Measurements from ENCODE around the gene NIT2. TPM values are rescaled to one million over a fixed set of nuclear protein-coding genes. Genes with fewer than 3 reads are reported as not detected.
"Not testable (repeated sequence)": the region's sequence is repeated elsewhere in the genome, so short reads cannot be mapped to it uniquely, and the experiment has no call there.

The NIT2 gene
- total RNA-seq, 4 donors from 2014 or later: 25.9 to 81.4 (median 32.1) TPM

DNA sequence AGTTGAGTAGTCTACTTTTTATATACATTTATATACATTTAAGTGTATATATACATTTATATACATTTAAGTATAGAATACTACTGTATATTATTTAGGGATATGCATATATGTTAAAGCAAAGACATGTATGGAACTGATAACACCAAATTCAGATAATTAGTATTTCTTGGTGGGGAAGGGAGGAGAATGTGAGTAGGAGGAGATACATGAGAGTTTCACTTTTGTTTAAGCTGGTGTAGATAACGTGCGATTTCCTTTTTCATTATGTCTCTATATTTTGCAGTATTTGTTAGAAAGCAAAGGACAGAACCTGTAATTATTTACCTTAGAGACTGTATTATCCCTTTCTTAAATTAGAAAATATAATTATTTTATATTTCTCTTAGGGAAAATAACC, 16.6 kb upstream of the NIT2 start:
- WGBS: 89% methylated on average over 2 of the region's 2 CpGs
- Histone ChIP-seq H3K27ac (no peak overlapping the region), H3K4me1 (no peaks in the 10 kb centered on the region), H3K36me3 (peaks cover 49% of the 10 kb centered on the region), H3K4me3 (no peak overlapping the region), H3K27me3 (no peaks in the 10 kb centered on the region), H3K9me3 (no peaks in the 10 kb centered on the region)
- no peak for DNase-seq (ENCODE audit: low spot score in 2 of 2)
- TF ChIP-seq POLR2A (IDR thresholded peaks at IDR 0.05) (no peak), POLR2AphosphoS5 (IDR thresholded peaks at IDR 0.05) (no peak), EP300 (IDR thresholded peaks at IDR 0.05) (no peak)
- TF ChIP-seq, protein P1, sequence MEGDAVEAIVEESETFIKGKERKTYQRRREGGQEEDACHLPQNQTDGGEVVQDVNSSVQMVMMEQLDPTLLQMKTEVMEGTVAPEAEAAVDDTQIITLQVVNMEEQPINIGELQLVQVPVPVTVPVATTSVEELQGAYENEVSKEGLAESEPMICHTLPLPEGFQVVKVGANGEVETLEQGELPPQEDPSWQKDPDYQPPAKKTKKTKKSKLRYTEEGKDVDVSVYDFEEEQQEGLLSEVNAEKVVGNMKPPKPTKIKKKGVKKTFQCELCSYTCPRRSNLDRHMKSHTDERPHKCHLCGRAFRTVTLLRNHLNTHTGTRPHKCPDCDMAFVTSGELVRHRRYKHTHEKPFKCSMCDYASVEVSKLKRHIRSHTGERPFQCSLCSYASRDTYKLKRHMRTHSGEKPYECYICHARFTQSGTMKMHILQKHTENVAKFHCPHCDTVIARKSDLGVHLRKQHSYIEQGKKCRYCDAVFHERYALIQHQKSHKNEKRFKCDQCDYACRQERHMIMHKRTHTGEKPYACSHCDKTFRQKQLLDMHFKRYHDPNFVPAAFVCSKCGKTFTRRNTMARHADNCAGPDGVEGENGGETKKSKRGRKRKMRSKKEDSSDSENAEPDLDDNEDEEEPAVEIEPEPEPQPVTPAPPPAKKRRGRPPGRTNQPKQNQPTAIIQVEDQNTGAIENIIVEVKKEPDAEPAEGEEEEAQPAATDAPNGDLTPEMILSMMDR (IDR thresholded peaks at IDR 0.05): no peak

DNA sequence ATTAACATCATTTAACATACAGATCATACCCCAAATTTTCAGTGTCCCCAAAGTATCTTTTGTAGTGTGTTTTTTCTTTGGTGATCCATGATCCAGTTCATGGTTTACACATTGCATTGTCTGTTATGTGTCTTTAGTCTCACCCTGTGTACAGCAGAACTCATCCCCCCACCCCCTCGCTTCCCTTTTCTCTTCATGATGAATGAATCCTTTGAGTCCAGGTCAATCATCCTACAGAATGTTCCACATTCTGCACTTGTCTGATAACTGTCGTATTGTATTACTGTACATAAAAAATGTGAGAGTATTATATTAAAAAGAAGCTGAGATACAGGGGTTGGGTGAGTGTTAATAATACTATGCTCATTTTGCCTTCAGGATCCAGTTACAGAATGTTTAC, 14.6 kb upstream of the NIT2 start:
- 83% methylated on average over 2 of the region's 2 CpGs for WGBS
- H3K36me3 ChIP-seq: peaks cover 45% of the 10 kb centered on the region
- no peak overlapping the region for H3K27ac ChIP-seq
- H3K27me3 ChIP-seq: no peaks in the 10 kb centered on the region
- TF ChIP-seq POLR2A (IDR thresholded peaks at IDR 0.05) (no peak), POLR2AphosphoS5 (IDR thresholded peaks at IDR 0.05) (no peak), EP300 (IDR thresholded peaks at IDR 0.05) (no peak)
- TF ChIP-seq, protein P1 (IDR thresholded peaks at IDR 0.05): no peak
- H3K4me3 ChIP-seq: no peak overlapping the region
- H3K4me1 ChIP-seq: no peaks in the 10 kb centered on the region
- H3K9me3 ChIP-seq: no peaks in the 10 kb centered on the region
- no peak for DNase-seq (ENCODE audit: low spot score in 2 of 2)

DNA sequence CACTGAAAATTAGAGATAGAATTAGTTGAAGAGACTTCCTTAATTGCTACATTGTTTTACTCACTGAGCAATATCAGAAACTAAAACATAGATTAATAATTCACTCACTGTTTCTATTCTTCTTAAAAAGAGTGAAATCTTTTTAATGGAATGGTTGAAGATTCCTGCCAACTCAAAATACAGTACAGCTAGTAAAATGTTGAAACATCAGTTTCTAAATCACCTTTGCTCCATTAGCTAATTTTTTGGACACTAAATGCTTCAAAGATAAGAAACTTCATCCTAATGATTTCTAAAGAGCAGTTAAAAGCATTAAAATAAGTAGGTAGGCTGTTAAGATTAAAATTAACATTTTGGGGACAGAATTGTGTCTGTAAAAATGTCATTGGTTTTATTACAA, 10.5 kb upstream of the NIT2 start:
- no peaks in the 10 kb centered on the region for H3K9me3 ChIP-seq
- no peaks in the 10 kb centered on the region for H3K27me3 ChIP-seq
- TF ChIP-seq EP300 (IDR thresholded peaks at IDR 0.05): no peak
- TF ChIP-seq, protein P1 (IDR thresholded peaks at IDR 0.05): no peak
- TF ChIP-seq POLR2A (IDR thresholded peaks at IDR 0.05): no peak
- no peak for TF ChIP-seq POLR2AphosphoS5 (IDR thresholded peaks at IDR 0.05)
- no peak for DNase-seq (ENCODE audit: low spot score in 2 of 2)
- peaks cover 30% of the 10 kb centered on the region for H3K36me3 ChIP-seq
- H3K4me3 ChIP-seq: no peak overlapping the region
- H3K27ac ChIP-seq: no peak overlapping the region
- no peaks in the 10 kb centered on the region for H3K4me1 ChIP-seq

DNA sequence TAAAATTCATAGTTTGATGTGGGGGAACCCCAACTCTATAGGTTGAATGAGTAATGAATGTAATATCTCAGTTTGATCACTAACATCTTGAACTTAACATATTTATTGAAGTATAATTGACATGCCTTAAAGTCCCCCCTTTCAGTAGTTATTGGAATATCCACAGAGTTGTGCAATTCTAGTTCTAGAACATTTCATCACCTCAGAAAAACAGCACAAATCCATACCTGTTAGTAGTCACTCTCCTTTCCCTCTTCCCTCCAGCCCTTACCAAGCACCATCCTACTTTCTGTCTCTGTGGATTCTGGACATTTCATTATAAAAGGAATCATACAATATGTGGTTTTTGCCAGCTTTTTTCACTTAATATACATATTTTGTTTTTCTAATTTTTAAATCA, 8.7 kb upstream of the NIT2 start:
- H3K4me1 ChIP-seq: no peaks in the 10 kb centered on the region
- H3K36me3 ChIP-seq: peaks cover 13% of the 10 kb centered on the region

DNA sequence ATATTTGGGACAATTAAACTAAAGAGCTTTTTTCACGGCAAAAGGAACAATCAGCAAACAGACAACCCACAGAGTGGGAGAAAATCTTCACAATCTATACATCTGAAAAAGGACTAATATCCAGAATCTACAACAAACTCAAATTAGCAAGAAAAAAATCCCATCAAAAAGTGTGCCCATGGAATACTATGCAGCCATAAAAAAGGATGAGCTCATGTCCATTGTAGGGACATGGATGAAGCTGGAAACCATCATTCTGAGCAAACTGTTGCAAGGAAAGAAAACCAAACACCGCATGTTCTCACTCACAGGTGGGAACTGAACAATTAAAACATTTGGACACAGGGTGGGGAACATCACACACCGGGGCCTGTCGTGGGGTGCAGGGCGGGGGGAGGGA, 7.2 kb upstream of the NIT2 start:
- H3K27me3 ChIP-seq; H3K27ac ChIP-seq; H3K9me3 ChIP-seq; H3K36me3 ChIP-seq; DNase-seq (ENCODE audit: low spot score in 2 of 2); H3K4me1 ChIP-seq; H3K4me3 ChIP-seq: not testable (repeated sequence)
- 98% methylated on average over 5 of the region's 5 CpGs for WGBS

More for the DNA sequence above, 8.7 kb upstream of the NIT2 start:
- no peak for DNase-seq (ENCODE audit: low spot score in 2 of 2)
- no peaks in the 10 kb centered on the region for H3K9me3 ChIP-seq
- H3K4me3 ChIP-seq: no peak overlapping the region
- no peaks in the 10 kb centered on the region for H3K27me3 ChIP-seq
- no peak for TF ChIP-seq POLR2AphosphoS5 (IDR thresholded peaks at IDR 0.05)
- TF ChIP-seq, protein P1 (IDR thresholded peaks at IDR 0.05): no peak
- no peak overlapping the region for H3K27ac ChIP-seq

DNA sequence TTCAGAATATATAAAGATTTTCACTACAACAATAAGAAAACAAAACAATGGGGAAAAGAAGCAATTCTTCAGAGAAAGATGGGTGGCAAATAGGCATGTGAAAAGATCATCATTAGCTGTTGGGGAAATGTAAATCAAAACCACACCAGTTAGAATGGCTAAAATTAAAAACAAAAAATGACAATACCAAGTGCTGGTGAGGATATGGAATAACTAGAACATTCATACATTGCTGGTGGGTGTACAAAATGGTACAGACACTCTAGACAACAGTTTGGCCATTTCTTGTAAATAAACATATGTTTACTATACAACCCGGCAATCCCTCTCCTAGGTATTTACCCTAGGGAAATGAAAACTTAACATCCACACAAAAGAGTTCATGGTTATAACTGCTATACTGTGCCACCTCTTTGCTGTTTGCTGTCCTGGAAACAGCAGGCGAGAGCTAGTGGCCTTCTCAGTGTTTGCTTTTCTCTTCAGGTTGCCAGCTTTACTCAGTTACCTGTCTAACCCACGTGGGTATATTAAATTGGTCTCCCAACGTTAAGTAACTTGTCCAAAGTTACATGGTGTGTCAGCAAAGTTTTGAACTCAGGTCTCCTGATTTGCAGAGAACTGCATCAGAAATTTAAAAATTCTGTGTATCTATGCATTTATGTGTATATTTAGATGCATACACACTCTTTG, 4.6 kb upstream of the NIT2 start:
- Histone ChIP-seq H3K4me1 (peaks cover 6% of the 10 kb centered on the region), H3K4me3 (no peak overlapping the region), H3K27ac (no peak overlapping the region), H3K27me3 (no peaks in the 10 kb centered on the region), H3K36me3 (no peaks in the 10 kb centered on the region), H3K9me3 (no peaks in the 10 kb centered on the region)
- TF ChIP-seq POLR2AphosphoS5 (IDR thresholded peaks at IDR 0.05): no peak
- no peak for TF ChIP-seq POLR2A (IDR thresholded peaks at IDR 0.05)
- no peak for TF ChIP-seq EP300 (IDR thresholded peaks at IDR 0.05)
- TF ChIP-seq, protein P1 (IDR thresholded peaks at IDR 0.05): no peak
- no peak for DNase-seq (ENCODE audit: low spot score in 2 of 2)
- 80% methylated on average over 4 of the region's 4 CpGs for WGBS

Data from suprapubic skin (tissue), 4 donors.